Right lobe of liver (tissue), 6 donors: ENCODE results near the gene GFPT1. TPM values are rescaled to one million over a fixed set of nuclear protein-coding genes. Genes with fewer than 3 reads are reported as not detected.

Experiments
- ATAC-seq, 4 donors: fragments of 200-7000 bp; cut with Tn5 transposase; one replicate each; pipeline ENCODE4 v1.9.1; 2020; ENCODE audit warnings: mild to moderate bottlenecking in 4 of 4, moderate library complexity in 4 of 4
- DNase-seq, 3 donors: peaks; one replicate each; pipeline ENCODE4 v3.0.0-alpha.2; 2020
- H3K27ac ChIP-seq, 3 donors: fragments of 200-600 bp; one replicate each; pipeline ENCODE4 v1.8.0; 2022
- H3K27me3 ChIP-seq, 2 donors: fragments of 200-600 bp; one replicate each; pipeline ENCODE4 v1.8.0; 2022
- H3K36me3 ChIP-seq, 4 donors: fragments of 200-600 bp; sonication (generic) in 1 of 4; one replicate each; pipeline versions ENCODE4 v1.5.1 to v1.8.0; 2017 to 2022; ENCODE audit warnings: control low read depth in 1 of 4
- H3K4me1 ChIP-seq, 4 donors: fragments of 200-600 bp; sonication (generic) in 1 of 4; one replicate each; pipeline versions ENCODE4 v1.5.1 to v1.8.0; 2017 to 2022; ENCODE audit warnings: control low read depth in 1 of 4
- H3K4me3 ChIP-seq, 3 donors: fragments of 200-600 bp; one replicate each; pipeline ENCODE4 v1.8.0; 2022
- H3K9me3 ChIP-seq, 4 donors: fragments of 200-600 bp; sonication (generic) in 1 of 4; one replicate each; pipeline versions ENCODE4 v1.5.1 to v1.8.0; 2017 to 2022; ENCODE audit warnings: control low read depth in 1 of 4
- POLR2A ChIP-seq: fragments of 450-650 bp; IDR thresholded peaks from one replicate; pipeline ENCODE4 v1.6.1; 2017; ENCODE audit warnings: antibody characterized with exemption, mild to moderate bottlenecking
- WGBS: methylation state at CpG from one replicate; pipeline ENCODE4 v1.1.6; 2018; ENCODE audit warnings: low coverage, low lambda C conversion rate; ENCODE audit not compliant: insufficient coverage; ENCODE audit errors: missing lambda C conversion rate; 5-methylcytosine and 5-hydroxymethylcytosine counted together
- intact Hi-C, 2 donors: fragments of 100-400 bp; cut with DNase I; formaldehyde crosslinking; loops; one replicate each; pipeline versions ENCODE4 v1.11.2 to v1.14.1; 2022
- total RNA-seq, 6 experiments: library from RNA; depleted of rRNA in 2 of 6; stranded (reverse); fragments of >200 nt in 2 of 6; fragmentation: NEBNext Ultra II Directional in 3 of 6; extraction: Animal tissue kit (Norgen Biotek cat#: 25700) in 3 of 6; gene quantifications; one replicate each; pipeline versions ENCODE4 v1.1.0 to v1.2.4, GENCODE V29; 2016 to 2023
- TF ChIP-seq, protein P1 (sequence below), 4 donors: fragments of 200-600 bp in 3 of 4; fragments of 450-650 bp in 1 of 4; IDR thresholded peaks; one replicate each; pipeline versions ENCODE4 v1.5.1 to v1.8.0; 2016 to 2022; ENCODE audit warnings: antibody characterized with exemption in 4 of 4, mild to moderate bottlenecking in 2 of 4
- donor health status: DM: no; HTN: yes; CAD: no.
- donor health status: DM: no; HTN: no; CAD: no.
- donor health status: DM: no; HTN: no; CAD: no.
- donor health status: DM: no; HTN: yes; CAD: no.
- donor health status: DM: no; HTN: yes; CAD: no.

Gene GFPT1
- total RNA-seq, 6 experiments from 2014 or later, result 20.7 to 46.1 (median 30.5) TPM

DNA sequence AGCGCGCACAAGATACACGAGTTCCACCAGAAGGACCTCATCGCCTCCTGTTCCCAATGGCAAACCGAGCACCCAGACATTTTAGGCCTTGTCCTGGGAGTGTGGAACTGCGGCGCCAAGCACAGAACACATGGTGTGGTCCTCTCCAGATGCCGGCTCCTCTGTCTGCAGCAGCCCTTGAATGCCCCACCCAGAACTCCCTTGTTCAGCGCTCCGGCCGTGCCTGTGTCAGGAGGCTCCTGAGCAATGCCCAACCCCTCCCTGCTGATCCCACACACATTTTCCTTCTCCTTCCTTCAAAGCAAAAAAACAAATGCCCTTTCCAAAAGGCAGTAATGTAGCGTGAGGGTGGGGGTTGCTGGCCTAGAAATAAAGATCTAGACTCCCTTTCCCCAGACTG, 89.8 kb downstream of the GFPT1 start:
- no peaks in the 10 kb centered on the region for H3K27me3 ChIP-seq
- ATAC-seq (no peak), DNase-seq (no peak)
- no peak overlapping the region for H3K27ac ChIP-seq
- WGBS, result 86% methylated on average over 6 of the region's 12 CpGs
- H3K36me3 ChIP-seq, result no peaks in the 10 kb centered on the region
- H3K4me1 ChIP-seq, result no peaks in the 10 kb centered on the region
- TF ChIP-seq, protein P1, sequence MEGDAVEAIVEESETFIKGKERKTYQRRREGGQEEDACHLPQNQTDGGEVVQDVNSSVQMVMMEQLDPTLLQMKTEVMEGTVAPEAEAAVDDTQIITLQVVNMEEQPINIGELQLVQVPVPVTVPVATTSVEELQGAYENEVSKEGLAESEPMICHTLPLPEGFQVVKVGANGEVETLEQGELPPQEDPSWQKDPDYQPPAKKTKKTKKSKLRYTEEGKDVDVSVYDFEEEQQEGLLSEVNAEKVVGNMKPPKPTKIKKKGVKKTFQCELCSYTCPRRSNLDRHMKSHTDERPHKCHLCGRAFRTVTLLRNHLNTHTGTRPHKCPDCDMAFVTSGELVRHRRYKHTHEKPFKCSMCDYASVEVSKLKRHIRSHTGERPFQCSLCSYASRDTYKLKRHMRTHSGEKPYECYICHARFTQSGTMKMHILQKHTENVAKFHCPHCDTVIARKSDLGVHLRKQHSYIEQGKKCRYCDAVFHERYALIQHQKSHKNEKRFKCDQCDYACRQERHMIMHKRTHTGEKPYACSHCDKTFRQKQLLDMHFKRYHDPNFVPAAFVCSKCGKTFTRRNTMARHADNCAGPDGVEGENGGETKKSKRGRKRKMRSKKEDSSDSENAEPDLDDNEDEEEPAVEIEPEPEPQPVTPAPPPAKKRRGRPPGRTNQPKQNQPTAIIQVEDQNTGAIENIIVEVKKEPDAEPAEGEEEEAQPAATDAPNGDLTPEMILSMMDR (IDR thresholded peaks at IDR 0.05), result no peak
- no peak for TF ChIP-seq POLR2A
- intact Hi-C loops, result no loop called here
- no peak overlapping the region for H3K4me3 ChIP-seq
- no peaks in the 10 kb centered on the region for H3K9me3 ChIP-seq

DNA sequence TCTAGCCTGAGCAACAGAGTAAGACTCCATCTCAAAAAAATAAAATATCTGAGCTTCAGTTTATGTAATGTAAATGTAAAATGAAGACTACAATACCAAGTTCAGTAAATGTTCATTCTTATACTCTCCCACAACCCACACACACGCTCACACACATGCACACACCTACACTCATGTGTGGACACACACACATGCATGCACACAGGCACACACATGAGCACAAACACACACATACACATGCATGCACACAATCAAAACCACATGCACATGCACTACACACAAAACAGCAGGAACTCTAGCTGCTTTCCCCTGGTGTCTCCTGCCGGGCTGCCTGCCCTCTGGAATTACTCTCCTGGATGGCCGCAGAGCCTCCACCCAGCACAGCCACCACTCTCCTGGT, 90.6 kb downstream of the GFPT1 start:
- Histone ChIP-seq H3K27ac (no peak overlapping the region), H3K27me3 (no peaks in the 10 kb centered on the region), H3K4me3 (no peak overlapping the region), H3K9me3 (no peaks in the 10 kb centered on the region), H3K4me1 (peaks cover 0 to 2% (median 0%) of the 10 kb centered on the region in 4 donors), H3K36me3 (no peaks in the 10 kb centered on the region)
- WGBS, result 87% methylated on average over 3 of the region's 3 CpGs
- intact Hi-C loops, result no loop called here
- ATAC-seq (no peak), DNase-seq (no peak)
- no peak for TF ChIP-seq POLR2A
- TF ChIP-seq, protein P1 (IDR thresholded peaks at IDR 0.05), result no peak

DNA sequence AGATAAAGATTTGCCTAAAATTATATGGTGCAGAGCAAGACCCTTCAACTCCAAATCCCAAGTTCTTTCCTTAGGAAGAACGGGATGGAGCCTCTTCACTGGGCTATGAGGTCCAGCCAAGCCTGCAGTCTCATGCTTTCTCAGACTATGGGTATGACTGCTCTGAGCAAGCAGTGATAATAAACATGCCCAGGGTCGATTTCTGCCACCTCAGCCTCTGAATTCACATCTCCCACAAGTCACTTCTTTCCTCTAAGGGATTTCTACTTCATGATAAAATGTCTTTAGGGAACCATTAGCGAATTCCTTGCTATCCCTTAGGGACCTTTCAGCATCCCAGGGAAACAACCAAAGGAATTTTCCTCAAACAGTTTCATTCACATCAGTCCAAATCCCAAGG, 94.8 kb downstream of the GFPT1 start:
- intact Hi-C loops, result no loop called here
- ATAC-seq, result no peak

DNA sequence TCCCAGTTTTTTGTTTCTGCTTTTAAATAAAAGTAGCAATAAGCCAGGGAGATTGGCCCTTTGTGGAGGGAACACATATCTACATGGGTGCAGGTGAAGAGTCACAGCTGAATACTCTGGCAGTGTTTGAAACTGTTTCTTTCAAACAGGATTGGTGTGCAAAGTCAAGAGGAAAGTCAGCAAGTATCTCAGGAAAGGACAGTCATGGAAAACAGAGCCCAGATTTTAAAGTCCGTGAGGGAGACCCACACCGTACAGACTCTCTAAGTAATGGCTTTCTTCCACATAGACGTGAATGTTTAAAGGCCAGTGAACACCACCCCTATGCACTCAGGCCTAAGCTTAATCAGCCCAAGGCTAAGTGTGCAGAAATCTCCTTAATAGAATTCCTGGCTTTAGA, 95.3 kb downstream of the GFPT1 start:
- intact Hi-C loops, result no loop called here
- Histone ChIP-seq H3K9me3 (no peaks in the 10 kb centered on the region), H3K27ac (no peak overlapping the region), H3K4me3 (no peak overlapping the region), H3K4me1 (peaks cover 0 to 11% (median 0%) of the 10 kb centered on the region in 4 donors), H3K27me3 (no peaks in the 10 kb centered on the region), H3K36me3 (no peaks in the 10 kb centered on the region)
- 89% methylated on average over 2 of the region's 3 CpGs for WGBS
- ATAC-seq (peak in 1 of 4 donors; percentile 8), DNase-seq (no peak)
- no peak for TF ChIP-seq POLR2A
- TF ChIP-seq, protein P1 (IDR thresholded peaks at IDR 0.05), result no peak

More for the DNA sequence above, 94.8 kb downstream of the GFPT1 start:
- Histone ChIP-seq H3K27me3 (no peaks in the 10 kb centered on the region), H3K4me3 (no peak overlapping the region), H3K4me1 (peaks cover 0 to 11% (median 0%) of the 10 kb centered on the region in 4 donors), H3K27ac (no peak overlapping the region), H3K9me3 (no peaks in the 10 kb centered on the region), H3K36me3 (no peaks in the 10 kb centered on the region)
- TF ChIP-seq, protein P1 (IDR thresholded peaks at IDR 0.05), result no peak
- TF ChIP-seq POLR2A, result no peak
- no peak for DNase-seq
- WGBS, result 72% methylated on average over 3 of the region's 3 CpGs
